T-helper 2 cell treated with Interferon-gamma antibody and Interleukin-4, amounts not matched to agents 5 μg/mL and 100 μg/mL, for 36 hours (primary cell): Measurements from ENCODE around the gene DACT1.

Experiments used
- DNase-seq: peaks from one replicate; pipeline ENCODE4 v3.0.0; 2021; ENCODE audit warnings: low spot score
- H3K27ac Mint-ChIP-seq: one replicate; pipeline ENCODE4 v1.8.0; 2021; ENCODE audit warnings: mild to moderate bottlenecking, mixed read lengths
- H3K27me3 Mint-ChIP-seq: one replicate; pipeline ENCODE4 v1.8.0; 2021; ENCODE audit warnings: low read depth, mixed read lengths
- H3K36me3 Mint-ChIP-seq: one replicate; pipeline ENCODE4 v1.8.0; 2021; ENCODE audit warnings: low read depth, mixed read lengths
- H3K4me1 Mint-ChIP-seq: one replicate; pipeline ENCODE4 v1.8.0; 2021; ENCODE audit warnings: low read depth, mixed read lengths
- H3K4me3 Mint-ChIP-seq: one replicate; pipeline ENCODE4 v1.8.0; 2022; ENCODE audit warnings: mild to moderate bottlenecking, moderate library complexity, mixed read lengths
- H3K9me3 Mint-ChIP-seq: one replicate; pipeline ENCODE4 v1.8.0; 2021; ENCODE audit warnings: mixed read lengths

DACT1 gene

GRCh38 chr14:58695514-58695913 lies 57.8 kb downstream of the DACT1 start:
- Mint-ChIP-seq H3K4me3 (no peak overlapping the region), H3K4me1 (no peaks in the 10 kb centered on the region), H3K36me3 (no peaks in the 10 kb centered on the region), H3K27ac (no peak overlapping the region), H3K27me3 (no peaks in the 10 kb centered on the region), H3K9me3 (no peaks in the 10 kb centered on the region)
- no peak for DNase-seq

GRCh38 chr14:58697266-58697929 lies 59.6 kb downstream of the DACT1 start:
- DNase-seq = no peak
- no peaks in the 10 kb centered on the region for H3K9me3 Mint-ChIP-seq
- H3K4me3 Mint-ChIP-seq = no peak overlapping the region
- H3K36me3 Mint-ChIP-seq = no peaks in the 10 kb centered on the region
- H3K4me1 Mint-ChIP-seq = no peaks in the 10 kb centered on the region
- H3K27me3 Mint-ChIP-seq = no peaks in the 10 kb centered on the region
- no peak overlapping the region for H3K27ac Mint-ChIP-seq
